NCI-H524 treated with DMSO at 0.1 percent for 48 hours (cell line): ENCODE data around the gene MKLN1.
"Not testable (repeated sequence)": the region's sequence is repeated elsewhere in the genome, so short reads cannot be mapped to it uniquely, and the experiment has no call there.

Experiments
- DNase-seq: peaks from one replicate; lab custom pipeline; 2025; lab: John Stamatoyannopoulos, UW

The MKLN1 gene

GRCh38 chr7:131327626-131328376, at the start of gene MKLN1:
Gene MKLN1, plus strand, starts transcription at chr7:131327876. Its CDS starts 24 bp downstream, at chr7:131327900.
- peak; percentile 47 for DNase-seq

GRCh38 chr7:131279044-131279443, 48.6 kb upstream of the MKLN1 start:
- DNase-seq = no peak

DNA sequence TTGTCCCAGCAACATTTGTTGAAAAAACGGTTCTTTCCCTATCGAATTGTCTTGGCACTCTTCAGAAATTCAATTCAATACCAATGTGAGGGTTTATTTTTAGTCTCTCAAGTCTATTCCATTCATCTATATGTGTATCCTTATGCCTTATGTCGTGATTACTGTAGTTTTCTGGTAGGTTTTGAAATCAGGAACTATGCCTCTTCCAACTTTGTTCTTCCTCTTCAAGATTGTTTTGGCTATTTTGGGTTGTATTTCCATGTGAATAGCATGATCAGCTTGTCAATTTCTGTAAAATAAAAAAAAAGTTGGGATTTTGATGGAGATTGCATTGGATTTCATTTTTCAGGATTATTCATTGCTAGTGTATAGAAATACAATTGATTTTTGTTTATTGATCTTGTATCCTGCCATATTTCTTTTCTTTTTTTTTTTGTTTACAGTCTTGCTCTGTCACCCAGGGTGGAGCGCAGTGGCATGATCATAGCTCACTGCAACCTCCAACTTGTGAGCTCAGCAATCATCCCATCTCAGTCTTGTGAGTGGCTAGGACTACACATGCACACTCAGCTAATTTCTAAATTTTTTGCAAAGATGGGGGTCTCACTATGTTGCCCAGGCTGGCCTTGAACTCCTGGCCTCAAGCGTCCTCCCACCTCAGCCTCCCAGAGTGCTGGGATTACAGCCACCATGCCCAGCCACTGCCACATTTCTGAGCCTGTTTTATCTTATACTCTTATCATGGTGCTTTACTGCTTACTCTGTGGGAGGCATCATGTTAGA, 46.2 kb upstream of the MKLN1 start:
- DNase-seq = no peak

GRCh38 chr7:131284702-131285419, 42.8 kb upstream of the MKLN1 start:
- no peak for DNase-seq

DNA sequence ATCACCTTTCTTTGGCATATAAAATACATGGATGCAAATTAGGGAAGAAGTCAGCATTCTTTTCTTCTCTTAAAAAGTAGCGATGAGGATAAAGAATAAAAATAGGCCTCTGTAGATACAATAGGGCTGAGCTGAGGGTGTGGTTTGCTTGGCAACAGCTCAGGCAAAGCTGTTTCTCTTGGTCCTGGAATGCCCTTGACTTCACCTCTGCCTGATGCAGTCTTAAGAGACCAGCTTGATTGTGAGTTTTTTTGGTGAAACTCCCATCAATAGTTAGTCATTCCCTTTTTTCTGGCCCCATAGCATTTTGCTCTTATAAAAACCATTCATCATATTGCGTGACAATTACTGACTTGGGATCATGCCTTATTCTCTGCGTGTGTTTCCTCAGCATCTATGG, 42.1 kb upstream of the MKLN1 start:
- no peak for DNase-seq

DNA sequence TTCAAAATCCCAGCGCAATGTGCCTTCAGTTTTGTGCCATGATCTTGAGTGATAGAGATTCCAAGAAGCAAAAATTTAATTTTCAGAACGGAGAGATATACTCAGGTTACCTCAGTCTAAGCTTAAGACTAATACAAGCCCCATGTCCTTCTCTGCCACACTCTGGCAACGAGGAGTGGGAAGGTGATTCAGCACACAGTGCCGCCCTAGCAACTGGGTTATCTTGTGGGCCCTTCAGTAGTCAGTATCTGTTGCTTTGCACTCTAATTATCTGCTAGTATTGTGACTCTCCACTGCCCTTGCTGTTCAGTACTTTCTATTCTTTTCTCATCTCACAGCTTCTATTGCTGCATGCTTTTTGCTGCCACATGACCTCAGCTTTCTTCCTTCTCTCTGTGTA, 39.2 kb upstream of the MKLN1 start:
- no peak for DNase-seq

DNA sequence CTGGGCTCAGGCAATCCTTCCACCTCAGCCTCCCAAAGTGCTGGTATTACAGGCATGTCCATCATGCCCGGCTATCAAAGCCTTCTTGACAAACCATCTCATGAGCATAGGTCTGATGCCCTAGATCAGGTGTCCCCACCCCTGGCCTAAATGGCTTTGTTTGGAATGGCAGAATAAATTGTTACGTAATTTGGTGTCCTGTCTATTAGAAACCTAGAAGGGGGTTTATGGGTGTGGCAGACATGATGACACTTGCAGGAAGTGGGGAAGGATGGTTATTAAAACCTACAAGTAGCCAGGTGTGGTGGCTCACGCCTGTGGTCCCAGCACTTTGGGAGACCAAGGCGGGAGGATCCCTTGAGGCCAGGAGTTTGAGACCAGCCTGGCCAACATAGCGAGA, 38.6 kb upstream of the MKLN1 start:
- no peak for DNase-seq

- DNase-seq = no peak
Measured at GRCh38 chr7:131292141-131292905, 35.4 kb upstream of the MKLN1 start.

- DNase-seq = no peak
Measured at GRCh38 chr7:131293018-131293417, 34.7 kb upstream of the MKLN1 start.

GRCh38 chr7:131294553-131294952, 33.1 kb upstream of the MKLN1 start:
- DNase-seq = no peak

GRCh38 chr7:131298608-131298992, 29.1 kb upstream of the MKLN1 start:
- no peak for DNase-seq

DNA sequence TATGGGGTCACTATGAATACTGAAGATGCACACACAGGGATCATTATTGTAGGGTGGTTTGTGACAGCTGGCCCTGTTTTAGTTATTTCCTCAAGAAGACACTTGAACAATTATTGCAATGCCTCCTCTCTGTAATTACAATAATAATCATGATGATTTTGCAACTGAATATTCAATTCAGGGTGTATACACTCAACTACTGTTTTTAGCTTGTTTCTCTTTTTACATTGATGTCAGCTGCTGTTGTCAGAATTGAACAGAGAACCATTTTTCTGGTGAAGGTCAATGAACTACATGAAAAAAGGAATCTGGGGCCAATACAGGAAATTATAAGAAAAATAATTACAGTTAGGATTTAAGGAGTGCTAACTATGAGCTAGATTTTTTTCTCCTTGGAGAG, 28.6 kb upstream of the MKLN1 start:
- no peak for DNase-seq

DNA sequence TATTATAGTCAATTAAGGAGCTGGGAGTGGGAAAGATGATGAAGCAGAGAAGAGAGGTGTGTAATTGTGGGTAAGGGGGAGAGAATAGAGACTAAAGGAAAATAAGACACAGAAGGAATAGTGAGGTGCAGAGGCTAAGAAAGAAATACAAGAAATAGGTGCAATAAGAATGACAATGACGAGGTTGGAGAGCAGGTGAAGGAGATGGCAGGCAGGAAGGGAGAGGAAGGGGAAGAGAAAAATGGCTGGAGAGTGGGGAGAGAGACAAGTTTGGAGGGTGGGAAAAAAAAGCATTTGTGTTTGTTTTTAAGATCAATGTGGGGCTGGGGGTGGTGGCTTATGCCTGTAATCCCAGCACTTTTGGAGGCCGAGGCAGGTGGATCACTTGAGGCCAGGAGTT, 27.6 kb upstream of the MKLN1 start:
- no peak for DNase-seq

DNA sequence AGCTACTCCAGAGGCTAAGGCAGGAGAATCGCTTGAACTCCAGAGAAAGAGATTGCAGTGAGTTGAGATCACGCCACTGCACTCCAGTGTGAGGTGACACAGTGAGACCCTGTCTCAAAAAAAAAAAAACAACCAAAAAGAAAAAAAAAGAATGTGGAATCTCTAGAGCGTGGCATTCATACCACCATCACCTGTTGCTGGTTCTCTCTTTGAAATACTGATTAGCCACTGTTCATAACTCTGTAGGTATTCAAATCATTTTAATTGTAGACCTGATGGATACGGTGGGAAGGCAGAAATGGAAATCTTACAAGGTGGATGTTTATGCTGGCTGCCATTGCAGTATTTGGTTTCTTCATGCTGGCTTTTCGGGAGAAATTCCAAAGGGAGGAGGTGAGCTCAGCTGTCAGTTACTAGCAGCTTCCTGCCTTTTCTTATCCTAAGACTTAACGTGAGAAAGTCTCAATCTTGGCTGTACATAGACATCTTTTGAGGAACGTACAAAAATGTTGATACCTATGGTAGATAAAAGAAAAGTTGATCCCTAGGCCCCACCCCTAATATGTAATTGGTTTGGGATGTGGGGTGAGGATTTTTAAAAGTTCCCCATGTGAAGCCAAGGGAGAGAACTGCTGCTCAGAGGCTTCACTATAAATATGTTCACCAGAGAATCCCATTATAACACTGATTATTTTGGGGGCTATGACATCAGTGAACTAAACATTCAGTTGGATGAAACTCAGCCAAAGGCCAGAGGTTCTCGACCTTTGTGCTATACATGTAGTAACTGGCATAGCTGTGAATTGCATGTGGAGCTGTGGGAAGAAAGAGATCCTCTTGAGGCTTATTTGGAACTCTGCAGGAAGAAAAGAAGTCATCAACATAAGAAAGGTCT, 26.9 kb upstream of the MKLN1 start:
- no peak for DNase-seq

DNA sequence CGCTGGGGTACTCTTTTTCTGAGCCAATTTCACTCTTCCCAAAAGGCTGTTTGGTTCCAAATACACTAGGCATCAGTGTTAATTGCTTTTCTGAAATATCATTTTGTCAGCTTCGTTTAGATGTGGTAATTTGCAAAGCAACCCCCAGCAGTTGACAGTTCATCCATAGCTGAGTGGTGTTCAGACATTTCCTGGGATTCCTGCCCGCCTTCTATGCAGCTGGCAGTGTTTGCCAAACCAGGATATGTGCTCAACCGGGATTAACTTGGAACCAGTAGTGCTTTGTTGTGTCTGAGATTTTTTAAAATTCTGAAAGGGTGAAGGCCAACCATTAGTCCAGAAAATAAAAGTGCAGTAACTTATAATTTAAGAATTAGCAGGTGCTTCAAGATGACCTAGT, 25.2 kb upstream of the MKLN1 start:
- no peak for DNase-seq

DNA sequence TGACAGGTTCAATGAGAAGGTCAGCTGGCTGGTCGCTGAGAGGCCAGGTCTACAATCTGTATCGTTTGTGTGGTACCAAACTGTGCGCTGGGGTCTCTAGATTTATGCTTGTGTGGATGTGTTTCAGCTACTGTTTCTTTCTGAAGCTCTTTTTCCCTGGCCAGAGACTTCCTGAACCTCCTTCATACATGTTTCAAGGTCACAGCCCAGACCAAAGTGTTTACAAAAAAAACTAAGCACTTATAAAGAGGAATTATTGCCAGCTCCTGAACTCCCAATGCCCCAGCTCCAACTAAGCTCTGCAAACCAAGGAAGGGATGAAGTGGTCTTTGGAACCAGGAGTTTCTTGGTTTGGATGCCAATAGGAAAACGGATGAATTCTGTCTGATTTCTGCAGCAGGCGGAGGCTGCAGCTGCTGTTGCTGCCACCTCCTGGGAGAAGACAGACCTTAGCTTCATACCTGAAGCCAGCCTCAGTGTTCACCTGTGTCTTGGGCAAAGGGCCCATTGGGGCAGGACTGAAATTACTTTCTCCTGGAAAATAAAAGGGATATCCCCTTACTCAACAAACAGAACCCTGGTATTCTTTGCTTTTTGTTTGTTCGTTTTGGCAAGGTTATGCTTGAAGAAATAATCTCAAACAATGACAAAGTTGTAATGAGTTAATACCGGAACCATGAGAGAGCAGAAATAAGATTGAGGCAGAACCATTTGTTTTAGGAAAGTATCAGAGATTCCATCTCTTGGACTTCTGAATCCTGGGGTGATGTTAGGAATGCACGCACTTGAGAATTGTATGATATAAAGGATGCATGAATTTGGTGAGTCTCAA, 24.6 kb upstream of the MKLN1 start:
- DNase-seq = no peak

DNA sequence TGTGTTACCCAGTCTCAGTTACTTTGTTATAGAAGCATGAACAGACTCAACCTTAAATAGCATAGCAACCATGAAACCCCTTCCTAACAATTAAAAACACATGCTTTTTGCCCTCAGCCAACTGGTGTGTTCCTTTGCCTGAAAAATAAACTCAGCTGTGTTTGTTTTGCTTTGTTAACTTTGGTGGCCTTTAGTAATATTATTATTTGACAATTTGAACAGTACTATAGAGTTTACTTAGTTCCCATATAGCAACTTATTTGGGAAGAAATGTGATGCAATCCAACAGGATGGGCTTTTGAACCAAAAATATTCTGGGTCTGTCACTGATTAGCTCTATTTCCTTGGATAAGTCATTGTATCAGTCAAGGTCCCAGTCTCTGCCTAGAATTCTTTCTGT, 22.5 kb upstream of the MKLN1 start:
- no peak for DNase-seq

GRCh38 chr7:131306041-131306440, 21.6 kb upstream of the MKLN1 start:
- not testable (repeated sequence) for DNase-seq

GRCh38 chr7:131306777-131307176, 20.9 kb upstream of the MKLN1 start:
- no peak for DNase-seq

GRCh38 chr7:131307627-131308026, 20.0 kb upstream of the MKLN1 start:
- DNase-seq = no peak
